ENCODE measurements around the gene ONECUT3. TPM values are rescaled to one million over a fixed set of nuclear protein-coding genes. Genes with fewer than 3 reads are reported as not detected.

The ONECUT3 gene
- total and polyA plus RNA-seq, 2 donors (not counting 3 experiments of a cell fraction or from before 2014, with no cell fraction given): not detected

DNA sequence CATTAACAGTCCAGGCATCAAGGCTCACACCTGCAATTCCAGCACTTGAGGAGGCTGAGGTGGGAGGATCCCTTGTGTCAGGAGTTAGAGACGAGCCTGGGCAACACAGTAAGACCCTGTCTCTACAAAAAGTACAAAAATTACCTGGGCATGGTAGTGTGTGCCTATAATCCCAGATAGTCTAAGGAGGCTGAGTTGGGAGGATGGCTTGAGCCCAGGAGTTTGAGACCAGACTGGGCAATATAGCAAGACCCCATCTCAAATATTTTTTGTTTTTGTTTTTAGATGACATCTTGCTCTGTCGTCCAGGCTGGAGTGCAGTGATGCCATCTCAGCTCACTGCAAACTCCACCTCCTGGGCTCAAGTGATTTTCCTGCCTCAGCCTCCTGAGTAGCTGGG is 40.1 kb upstream of the ONECUT3 start:
- no peak for FAIRE-seq
- no peaks in the 10 kb centered on the region for H4K20me1 ChIP-seq (replicated peaks; ENCODE audit: control insufficient read depth, extremely low read depth, insufficient read depth, low read length)
- no peak for TF ChIP-seq POLR2AphosphoS5 (IDR thresholded peaks at IDR 0.05; ENCODE audit: insufficient read depth, low read depth, low read length)
- no peak for TF ChIP-seq JUN (IDR thresholded peaks at IDR 0.05; ENCODE audit: borderline replicate concordance, insufficient read depth, insufficient read length, low read depth)
- TF ChIP-seq POLR2A (IDR thresholded peaks at IDR 0.05; ENCODE audit: low read depth, low read length): no peak
- no peak for TF ChIP-seq MYC (IDR thresholded peaks at IDR 0.05; ENCODE audit: low read depth, low read length)
- TF ChIP-seq, protein P1, sequence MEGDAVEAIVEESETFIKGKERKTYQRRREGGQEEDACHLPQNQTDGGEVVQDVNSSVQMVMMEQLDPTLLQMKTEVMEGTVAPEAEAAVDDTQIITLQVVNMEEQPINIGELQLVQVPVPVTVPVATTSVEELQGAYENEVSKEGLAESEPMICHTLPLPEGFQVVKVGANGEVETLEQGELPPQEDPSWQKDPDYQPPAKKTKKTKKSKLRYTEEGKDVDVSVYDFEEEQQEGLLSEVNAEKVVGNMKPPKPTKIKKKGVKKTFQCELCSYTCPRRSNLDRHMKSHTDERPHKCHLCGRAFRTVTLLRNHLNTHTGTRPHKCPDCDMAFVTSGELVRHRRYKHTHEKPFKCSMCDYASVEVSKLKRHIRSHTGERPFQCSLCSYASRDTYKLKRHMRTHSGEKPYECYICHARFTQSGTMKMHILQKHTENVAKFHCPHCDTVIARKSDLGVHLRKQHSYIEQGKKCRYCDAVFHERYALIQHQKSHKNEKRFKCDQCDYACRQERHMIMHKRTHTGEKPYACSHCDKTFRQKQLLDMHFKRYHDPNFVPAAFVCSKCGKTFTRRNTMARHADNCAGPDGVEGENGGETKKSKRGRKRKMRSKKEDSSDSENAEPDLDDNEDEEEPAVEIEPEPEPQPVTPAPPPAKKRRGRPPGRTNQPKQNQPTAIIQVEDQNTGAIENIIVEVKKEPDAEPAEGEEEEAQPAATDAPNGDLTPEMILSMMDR (IDR thresholded peaks at IDR 0.05; ENCODE audit: extremely low read depth in 1 of 2, insufficient read depth in 1 of 2, low read depth in 1 of 2, low read length in 2 of 2): no peak
- TF ChIP-seq GATA2 (IDR thresholded peaks at IDR 0.05; ENCODE audit: insufficient read depth, insufficient read length, low read depth, low read length): no peak
- no peak for TF ChIP-seq FOS (IDR thresholded peaks at IDR 0.05; ENCODE audit: borderline replicate concordance, insufficient read depth, low read length)
- no peak for TF ChIP-seq MAX (IDR thresholded peaks at IDR 0.05; ENCODE audit: insufficient read depth, insufficient read length)
- TF ChIP-seq EZH2 (IDR thresholded peaks at IDR 0.05; ENCODE audit: borderline replicate concordance, low read depth, low read length, severe bottlenecking): no peak
- no peak overlapping the region for H2AFZ ChIP-seq (ENCODE audit: low read depth, low read length)
- H3K4me3 ChIP-seq (replicated peaks in 1 of 3; ENCODE audit: insufficient read depth in 1 of 3, low read depth in 1 of 3, low read length in 3 of 3): no peak overlapping the region
- intact Hi-C loops (cut with micrococcal nuclease) (no loop called here), dilution Hi-C loops (cut with MboI; ENCODE audit: extremely low pct_ligation_motif_present, low sequenced_read_pairs) (no loop called here)
- no peak overlapping the region for H3K27ac ChIP-seq (ENCODE audit: insufficient read depth, low read depth, low read length)
- H3K4me1 ChIP-seq (ENCODE audit: control insufficient read depth, extremely low read depth, insufficient read depth, low read length): no peaks in the 10 kb centered on the region
- H3K9me3 ChIP-seq (replicated peaks; ENCODE audit: control insufficient read depth, insufficient read depth, low read length): no peaks in the 10 kb centered on the region
- ChIA-PET CTCF (interaction anchor here (2.6 kb wide), 1 partner anchor 40 kb away, joined by 9 read pairs; no protein-coding TSS in a partner anchor), POLR2A (no interaction called here)
- DNase-seq (ENCODE audit: low read depth, low spot score): no peak
- H3K36me3 ChIP-seq (ENCODE audit: control insufficient read depth in 2 of 2, extremely low read depth in 1 of 2, insufficient read depth in 2 of 2, low read length in 2 of 2): no peaks in the 10 kb centered on the region
- no peak overlapping the region for H3K4me2 ChIP-seq (ENCODE audit: insufficient read depth, low read length)
- no peaks in the 10 kb centered on the region for H3K27me3 ChIP-seq (ENCODE audit: control insufficient read depth in 2 of 2, insufficient read depth in 2 of 2, low read length in 2 of 2)
- no peaks in the 10 kb centered on the region for H3K9me1 ChIP-seq (replicated peaks; ENCODE audit: control insufficient read depth, extremely low read depth, insufficient read depth, low read length)
- no peaks in the 10 kb centered on the region for H3K79me2 ChIP-seq (ENCODE audit: control insufficient read depth, insufficient read depth, low read length)
- no peak overlapping the region for H3K9ac ChIP-seq (replicated peaks; ENCODE audit: extremely low read depth, insufficient read depth, low read length)
- no TSS peak for BruUV-seq (replicated peaks)
